HG02885 (cell line): ENCODE measurements around the gene PCP4.

Source experiments
- ATAC-seq: cut with Tn5 transposase; IDR thresholded peaks from one replicate; pipeline ENCODE4 v1.9.1; 2021; ENCODE audit warnings: mild to moderate bottlenecking; ENCODE audit not compliant: unreplicated experiment, poor library complexity

PCP4 gene

DNA sequence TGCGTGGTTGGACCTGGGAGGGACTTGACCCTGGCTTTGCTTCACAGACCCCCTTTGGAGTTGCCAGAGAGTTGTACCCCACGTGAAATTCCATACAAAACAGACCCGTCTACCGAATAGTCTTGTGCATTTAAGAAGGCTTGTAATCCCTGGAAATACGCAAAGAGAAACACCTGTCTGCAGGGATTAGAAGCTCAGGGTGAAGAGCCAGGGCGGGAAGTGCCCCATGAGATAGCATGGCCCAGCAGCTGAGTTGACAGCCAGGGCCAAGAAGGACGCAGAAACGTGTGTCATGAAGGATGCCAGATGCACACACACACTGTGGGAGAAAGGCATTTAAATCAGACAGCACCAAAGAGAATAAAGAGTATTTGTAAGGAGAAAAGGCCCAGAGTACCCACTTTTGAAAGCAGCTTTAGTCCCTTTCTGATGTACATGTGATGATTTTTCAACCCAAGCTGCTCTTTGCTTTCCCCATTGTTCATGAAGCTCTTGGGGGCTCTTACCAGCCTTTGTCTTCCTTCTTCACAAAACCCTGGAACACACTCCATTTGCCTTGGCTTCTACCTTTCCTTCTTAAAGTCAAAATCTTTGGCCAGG lies 46.6 kb downstream of the PCP4 start:
- ATAC-seq = no peak

DNA sequence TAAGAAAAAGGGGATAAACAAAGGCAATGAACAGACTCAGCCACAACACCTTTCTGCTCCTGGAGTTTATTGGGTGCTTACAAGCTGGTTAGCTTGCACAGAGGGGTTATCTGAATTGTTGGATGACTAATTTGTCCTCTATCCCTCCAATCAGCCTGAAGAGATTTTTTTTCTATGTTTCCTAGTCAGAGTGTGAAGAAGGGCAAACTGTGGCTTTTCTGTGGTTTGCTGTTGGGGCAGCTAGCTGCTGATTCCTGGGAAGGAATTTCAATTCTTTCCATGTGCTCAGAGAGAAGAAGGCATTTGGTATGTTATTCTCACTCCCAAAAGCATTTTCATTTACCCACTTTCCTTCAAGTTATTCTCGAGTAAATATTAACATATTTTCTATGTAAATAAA lies 48.6 kb downstream of the PCP4 start:
- ATAC-seq = no peak

DNA sequence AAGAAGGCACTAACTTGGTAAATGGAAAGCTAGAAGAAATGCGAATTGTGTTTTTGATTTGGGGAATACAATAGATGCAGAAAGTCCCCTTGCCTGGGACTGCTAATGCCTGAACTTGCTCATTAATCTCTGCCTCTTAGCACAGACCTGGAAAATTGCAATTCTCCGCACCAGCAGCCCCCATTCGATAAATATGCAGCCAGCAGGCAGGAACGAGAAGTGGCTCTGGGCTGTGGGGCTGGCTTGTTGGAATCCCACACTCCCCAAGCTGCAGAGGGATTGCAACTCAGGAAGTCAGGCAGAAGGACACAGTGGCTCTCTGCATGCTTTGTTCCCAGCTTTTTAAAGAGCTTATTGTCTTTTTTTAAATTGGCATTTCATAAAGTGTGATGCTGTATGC lies 51.3 kb downstream of the PCP4 start:
- no peak for ATAC-seq

DNA sequence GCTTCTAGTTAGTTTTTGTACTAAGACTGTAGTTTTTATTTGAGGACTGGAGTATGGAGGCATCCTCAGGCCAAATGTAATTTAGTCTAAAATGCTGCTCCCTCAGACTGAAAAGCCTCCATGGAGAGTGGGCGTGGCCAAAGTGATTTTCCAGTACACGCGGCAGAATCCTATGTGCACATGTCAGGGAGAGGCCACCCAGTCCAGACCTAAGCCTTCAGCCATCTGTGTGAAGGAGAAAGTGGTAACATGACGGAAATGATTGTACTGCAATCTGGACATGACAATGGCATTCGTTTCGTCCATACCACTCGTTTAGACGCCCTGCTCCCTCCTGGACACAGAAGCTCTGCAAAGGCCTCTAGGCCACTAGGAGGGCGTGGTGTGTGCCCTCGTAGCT lies 56.2 kb downstream of the PCP4 start:
- ATAC-seq = no peak

DNA sequence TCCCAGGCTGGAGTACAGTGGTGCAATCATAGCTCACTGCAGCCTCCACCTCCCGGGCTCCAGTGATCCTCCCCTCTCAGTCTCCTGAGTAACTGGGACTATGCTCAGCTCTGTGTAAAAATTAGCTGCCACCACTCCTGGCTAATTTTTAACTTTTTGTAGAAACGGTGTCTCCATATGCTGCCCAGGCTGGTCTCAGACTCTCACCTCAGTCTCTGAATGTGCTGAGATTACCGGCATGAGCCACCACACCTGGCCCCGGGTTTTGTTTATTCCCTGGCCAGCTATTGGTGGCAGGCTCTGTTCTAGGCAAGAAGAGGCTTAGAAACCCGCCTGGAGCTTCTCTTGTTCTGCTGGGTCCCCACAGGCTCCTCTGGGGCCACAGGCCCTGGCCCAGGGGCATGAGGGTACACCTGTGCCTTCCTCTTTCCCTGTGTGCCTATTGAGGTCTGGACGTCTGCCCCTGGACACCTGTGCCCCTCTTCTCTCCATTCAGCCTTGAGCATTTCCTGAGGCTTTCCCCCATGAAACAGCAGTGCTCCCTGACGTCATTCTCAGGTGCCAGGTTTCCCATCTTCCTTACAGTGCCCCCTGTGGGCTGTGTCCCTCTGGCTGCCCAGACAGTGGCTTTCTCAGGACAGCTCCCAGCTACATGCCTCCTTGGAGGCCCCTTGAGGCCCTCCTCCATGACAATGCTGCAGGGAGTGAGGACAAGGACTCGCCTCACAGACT lies 57.5 kb downstream of the PCP4 start:
- no peak for ATAC-seq

DNA sequence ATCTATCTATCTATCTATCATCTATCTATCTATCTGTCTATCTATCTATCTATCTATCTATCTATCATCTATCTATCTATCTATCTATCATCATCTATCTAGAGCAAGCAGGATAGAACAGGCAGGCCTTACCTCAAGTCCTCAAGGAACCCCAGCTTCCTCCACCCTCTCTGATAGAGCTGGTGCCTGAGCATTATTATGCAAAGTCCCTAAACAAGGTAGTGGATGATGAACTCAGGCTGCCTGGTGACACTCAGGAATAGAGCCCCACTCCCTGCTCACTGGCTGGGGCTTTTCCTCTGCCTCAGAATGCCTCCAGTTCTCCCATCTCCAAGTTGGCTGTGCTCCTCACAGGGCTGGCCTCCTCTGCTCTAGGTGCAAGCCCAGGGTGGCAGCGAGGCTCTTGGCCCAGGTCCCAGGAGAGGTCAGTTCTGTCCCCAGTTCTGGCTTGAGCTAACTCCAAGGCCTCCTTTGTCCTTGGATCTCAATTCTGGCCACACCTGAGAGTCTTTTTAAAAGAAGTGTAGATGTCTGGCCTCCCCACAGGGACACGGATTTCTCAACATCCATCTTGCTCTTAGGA lies 60.2 kb downstream of the PCP4 start:
- no peak for ATAC-seq

DNA sequence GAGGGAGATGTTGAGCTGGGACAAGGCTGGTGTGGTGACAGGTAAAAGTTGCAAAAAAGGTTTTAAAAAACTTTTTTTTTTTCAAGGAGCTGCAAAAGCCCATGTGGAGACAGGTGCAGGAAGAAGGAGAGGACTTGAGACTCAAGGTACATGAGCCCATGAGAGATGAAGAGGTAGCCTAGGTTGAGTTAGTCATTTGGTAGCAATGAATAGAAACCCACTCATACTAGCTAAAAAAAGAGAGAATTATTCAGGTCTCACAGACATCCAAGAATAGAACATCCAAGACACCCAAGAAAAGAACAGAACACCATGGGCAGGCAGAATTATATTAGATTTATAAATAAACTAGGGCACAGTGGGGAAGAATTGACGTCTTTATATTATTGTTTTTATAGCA lies 65.1 kb downstream of the PCP4 start:
- no peak for ATAC-seq

DNA sequence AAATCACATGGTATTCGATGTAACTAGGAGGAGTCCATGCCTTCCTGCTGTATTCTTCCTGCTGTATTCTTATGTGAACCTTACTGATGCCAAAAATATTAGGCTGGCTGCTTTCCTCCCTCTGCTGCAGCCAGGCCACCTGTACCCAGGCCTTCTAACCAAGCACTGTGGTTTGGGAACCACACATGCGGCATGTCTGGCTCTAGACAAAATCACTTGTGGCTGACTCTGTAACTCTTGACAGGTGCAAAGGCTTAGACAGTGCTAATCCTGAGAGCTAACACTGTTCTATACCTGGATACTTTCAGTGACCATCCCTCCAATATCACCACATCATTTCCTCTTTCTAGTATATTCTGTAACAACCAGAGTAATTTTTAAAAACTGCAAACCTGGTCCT lies 67.7 kb downstream of the PCP4 start:
- no peak for ATAC-seq

DNA sequence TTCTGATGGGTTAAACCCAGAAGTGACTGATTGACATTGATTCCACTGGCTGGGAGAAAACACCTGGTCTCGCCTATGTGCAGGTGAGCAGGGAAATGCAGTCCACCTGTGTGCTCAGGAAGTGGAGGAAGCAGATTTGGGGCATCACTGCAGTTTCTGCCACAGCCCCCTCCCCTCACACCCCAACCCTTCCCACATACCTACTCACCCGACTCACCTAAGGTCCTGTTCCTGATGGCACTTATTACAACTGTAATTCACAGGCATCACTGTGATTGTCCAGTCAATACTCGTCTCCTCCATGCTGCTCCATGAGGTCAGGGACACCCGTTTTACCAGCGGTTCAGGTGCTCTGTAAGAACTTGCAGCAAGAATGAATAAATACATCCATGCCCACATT lies 68.5 kb downstream of the PCP4 start:
- no peak for ATAC-seq

DNA sequence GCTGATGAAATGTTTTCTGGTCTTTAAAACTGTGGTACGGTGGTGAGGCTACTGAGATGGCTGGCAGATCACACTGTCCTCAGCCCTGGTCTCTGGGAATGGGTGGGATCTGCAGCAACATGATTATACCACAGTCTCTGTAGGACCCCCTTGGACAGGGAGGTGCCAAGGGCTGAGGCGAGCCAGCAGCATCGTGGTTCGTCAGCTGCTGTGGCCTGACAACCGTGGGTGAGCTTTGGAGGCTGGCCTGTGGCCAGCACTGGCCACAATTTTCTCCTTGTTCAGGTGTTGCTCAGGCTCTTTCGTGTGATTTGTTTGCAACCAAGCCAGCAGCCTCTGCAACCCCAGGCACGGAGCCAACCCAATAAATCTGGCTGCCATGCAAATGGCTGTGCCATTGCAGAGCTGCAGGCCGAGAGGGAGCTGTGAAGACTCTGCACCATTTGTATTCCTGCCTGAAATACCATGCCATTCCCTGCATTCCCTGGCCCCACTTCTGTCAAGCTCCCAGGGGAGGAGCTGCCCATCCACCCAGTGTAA lies 70.9 kb downstream of the PCP4 start:
- ATAC-seq = no peak

DNA sequence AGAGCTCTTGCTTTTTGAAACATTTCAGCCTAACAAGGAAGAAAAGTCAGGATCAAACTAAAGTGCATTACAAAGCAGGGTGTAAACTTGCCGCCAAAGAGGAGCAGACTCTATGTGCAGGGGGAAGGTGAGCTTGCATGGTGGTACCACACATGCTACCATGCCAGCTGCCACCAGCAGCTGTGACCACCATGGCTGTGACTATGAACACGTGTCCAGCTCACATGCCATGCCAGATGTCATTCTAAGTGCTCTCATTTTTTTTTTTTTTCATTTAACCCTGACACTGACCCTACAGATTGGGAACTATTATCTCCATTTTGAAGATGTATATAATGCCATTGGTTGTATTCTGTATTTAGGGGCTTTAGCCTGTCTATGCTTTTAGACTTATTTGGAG lies 79.0 kb downstream of the PCP4 start:
- ATAC-seq = no peak

DNA sequence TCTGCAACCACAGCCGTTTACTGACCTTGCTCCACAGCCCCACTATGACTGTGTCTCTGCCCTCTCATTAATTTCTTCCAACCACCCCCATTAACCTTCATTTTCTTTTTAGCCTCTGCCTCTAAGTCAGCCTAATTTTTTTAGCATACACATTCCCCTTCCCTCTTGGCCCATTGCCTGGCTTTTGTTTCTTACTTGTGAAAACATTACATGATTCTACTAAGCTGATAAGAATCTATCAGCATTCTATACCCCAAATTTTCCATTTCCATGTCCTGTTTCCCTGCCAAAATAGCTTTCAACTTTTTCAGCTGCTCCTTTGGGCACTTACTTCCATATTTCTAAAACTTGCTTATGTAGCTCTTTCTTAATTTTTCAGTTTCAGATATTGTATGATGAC lies 79.8 kb downstream of the PCP4 start:
- no peak for ATAC-seq

DNA sequence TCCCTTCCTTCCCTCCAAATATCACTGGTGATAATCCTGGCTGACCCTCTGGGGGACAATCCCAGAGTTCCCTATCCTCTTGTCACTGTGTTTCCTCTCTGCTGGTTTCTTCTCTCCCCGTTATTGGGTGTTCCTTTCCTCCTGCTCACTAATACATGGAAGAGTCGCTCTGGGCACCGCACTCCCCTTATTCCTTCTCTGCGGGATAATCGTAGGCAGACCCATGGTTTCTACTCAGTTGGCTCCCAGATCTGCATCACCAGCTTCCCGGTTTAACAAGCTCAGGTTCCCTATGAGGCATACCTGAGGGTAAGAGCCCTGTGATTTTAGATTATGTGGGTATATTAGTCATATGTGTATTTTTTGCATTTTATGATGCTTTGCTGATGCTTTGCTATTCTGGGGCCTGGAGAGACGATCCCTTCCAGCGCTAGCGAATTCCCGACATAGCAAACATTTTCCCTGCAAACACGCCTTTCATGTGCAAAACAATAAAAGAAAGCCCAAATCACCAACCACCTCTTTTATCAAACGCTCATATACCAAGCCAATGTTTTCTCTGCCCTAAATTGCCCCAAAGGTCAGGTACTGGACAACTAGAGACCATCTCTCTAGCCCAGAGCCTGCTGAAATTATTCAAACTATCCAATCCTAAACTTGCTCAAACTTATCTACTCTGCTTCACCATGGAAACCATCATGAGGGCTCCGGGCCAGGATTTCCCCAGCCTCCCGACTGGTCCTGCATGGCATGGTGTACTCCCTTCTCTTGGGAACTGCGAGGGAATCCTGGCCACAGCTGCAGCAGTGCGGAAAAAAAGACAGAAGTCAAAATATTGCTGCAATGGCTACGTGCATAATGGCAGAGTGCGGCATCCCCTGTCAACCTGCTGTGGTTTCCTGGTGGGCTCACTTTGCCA lies 84.2 kb downstream of the PCP4 start:
- no peak for ATAC-seq

DNA sequence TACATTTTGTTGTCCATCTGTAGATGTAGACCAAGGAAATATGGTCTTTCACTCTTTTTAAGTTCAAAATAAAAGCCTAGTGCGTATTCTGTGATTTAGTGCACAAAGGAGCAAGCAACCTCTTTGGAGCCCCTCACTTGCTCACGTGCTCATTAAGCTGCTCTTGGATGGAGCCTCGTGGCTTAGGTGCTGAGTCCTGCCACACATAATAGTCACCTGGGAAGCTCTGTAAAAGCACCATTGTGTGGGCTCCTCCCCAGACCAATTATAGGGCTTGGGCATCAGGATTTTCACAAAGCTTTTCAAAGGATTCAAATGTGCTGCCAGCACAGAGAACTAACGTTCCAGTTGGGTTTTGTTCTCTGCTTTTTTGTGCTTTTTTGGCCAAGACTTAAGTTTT lies 85.0 kb downstream of the PCP4 start:
- no peak for ATAC-seq

DNA sequence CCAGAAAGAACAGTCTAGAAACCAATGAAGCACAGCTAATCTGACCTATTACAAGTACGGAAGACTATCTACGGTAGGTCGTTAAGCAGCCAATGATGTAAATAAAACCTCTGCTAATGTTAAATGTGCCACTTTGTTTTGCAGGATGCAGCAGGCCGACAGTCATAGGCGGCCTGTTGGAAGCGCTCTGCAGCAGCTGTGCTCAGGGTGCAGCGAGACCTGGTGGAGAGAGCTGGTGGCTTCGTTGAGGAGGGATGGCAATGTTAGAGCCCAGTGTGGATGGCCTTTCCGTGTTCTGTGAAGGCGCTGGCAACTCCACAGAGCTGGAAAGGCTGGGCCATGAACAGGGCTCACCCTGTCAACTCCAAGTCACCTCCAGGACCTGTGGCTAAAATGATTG lies 87.3 kb downstream of the PCP4 start:
- ATAC-seq = no peak

DNA sequence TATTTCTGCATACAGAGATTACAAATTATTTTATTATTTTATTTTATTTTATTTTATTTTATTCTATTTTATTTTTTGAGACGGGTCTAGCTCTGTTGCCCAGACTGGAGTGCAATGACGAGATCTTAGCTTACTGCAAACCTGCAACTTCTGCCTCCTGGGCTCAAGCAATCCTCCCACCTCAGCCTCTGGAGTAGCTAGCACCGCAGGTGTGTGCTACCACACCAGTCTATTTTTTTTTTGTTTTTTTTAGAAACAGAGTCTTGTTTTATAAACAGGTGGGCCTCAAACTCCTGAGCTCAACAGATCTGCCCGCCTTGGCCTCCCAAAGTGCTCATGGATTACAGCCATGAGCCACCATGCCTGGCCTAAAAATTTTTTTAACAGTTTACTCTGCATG lies 88.1 kb downstream of the PCP4 start:
- no peak for ATAC-seq

DNA sequence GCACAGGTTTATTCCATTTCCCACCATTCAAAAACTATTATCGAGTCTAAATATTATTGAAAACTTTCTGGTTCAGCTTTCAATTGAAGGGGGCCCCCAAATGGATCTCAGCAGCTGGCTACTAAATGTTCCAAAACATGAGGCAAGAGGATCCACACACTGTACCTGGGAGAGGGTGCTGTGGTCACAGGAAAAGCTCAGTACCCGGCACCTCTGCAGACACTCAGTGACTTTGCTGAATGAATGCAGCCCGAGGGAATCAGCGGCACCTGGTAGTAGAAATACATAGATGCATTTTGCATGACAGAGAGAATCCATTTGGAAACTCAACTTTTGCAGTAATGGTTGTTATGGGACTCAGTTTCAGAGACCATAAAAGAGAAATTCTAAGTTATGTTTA lies 89.3 kb downstream of the PCP4 start:
- ATAC-seq = no peak

DNA sequence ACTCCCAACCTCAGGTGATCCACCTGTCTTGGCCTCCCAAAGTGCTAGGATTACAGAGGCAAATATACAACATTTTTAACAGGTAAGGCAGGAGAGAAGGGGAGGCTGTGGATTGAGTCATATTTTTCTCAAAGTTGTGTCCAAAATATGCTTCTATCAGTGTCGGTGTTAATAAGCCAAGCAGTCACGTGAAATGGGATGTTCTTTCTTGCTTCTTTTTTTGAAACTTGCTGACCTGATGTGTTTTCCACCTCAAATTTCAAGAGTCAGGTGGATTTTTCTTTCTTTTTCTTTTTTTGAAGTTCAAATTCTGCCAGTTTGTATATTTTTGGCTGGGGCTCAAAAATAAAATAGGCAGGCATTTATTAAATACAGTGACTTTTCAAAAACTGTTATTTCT lies 91.5 kb downstream of the PCP4 start:
- no peak for ATAC-seq

DNA sequence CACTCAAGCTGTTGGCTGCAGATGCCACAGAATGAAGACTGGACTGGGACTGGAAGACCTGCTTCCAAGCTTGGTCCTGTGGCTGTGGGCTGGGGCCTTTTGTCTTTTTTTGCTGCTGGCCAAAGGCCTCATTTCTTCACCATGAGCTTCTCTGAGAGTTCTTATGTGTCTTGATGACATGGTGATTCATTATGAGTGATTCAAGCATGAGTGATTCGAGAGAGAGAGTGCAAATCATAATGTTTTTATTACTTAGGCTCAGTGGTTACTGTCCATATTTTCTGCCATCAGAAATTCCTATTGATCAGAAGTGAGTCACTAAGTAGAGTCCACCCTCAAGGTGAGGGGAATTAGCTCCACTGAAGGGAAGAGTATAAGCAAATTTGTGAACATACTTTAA lies 94.0 kb downstream of the PCP4 start:
- no peak for ATAC-seq

DNA sequence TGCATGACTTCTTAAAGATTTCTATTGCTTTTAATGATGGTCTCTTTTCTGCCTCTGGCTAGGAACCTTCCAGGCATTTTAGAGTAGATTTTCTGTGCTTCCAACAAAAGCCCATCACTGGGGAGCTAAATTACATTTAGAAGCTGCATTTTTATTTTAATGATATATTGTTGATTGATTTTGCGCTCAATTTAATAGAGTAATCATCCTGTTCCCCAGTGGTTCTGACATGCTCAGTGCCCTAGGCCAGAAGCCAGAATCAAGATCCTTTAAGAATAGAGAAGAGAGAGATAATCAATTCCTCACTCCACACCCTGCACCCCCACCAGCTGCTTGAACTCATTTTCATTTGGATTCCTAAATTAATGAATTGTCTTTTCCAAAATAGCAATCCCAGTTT lies 97.8 kb downstream of the PCP4 start:
- no peak for ATAC-seq

DNA sequence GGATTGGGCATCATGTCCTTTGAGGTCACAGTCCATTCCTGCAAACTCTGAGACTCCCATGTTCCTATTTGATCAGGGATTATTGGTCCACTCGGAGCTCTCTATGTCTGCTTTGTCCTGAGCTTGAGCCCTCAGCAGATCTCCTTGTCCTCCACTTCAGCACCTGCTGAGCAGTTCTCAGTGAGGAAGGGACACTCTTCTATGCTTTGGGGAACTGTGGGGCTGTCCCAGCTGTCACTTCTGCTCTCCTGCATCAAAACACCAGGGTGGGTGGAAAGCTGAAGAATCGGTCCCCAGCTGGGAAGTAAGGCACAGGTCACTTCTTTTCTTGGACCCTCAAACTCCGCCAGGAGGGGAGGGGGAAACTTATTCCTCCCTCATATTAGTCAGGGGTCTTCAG lies 99.5 kb downstream of the PCP4 start:
- ATAC-seq = no peak
